HUES48 (cell line): Measurements from ENCODE around the gene INTS1.

Experiments used
- H3K27ac ChIP-seq: one replicate; pipeline ENCODE4 v1.7.0; 2013; ENCODE audit warnings: low read depth, low read length, inconsistent platforms
- H3K27me3 ChIP-seq: 2 replicates; pipeline ENCODE4 v1.6.1; 2013; ENCODE audit warnings: mild to moderate bottlenecking, low read length; ENCODE audit not compliant: control insufficient read depth, insufficient read depth
- H3K36me3 ChIP-seq: 2 replicates; pipeline ENCODE4 v1.6.1; 2013; ENCODE audit warnings: low read length; ENCODE audit not compliant: control insufficient read depth, insufficient read depth
- H3K4me1 ChIP-seq: 2 replicates; pipeline ENCODE4 v1.6.1; 2013; ENCODE audit warnings: mild to moderate bottlenecking, low read length; ENCODE audit not compliant: control insufficient read depth, insufficient read depth
- H3K4me3 ChIP-seq: 2 replicates; pipeline ENCODE4 v1.5.1; 2013; ENCODE audit warnings: mild to moderate bottlenecking, low read depth, low read length
- H3K9ac ChIP-seq: 2 replicates; pipeline ENCODE4 v1.6.1; 2013; ENCODE audit warnings: mild to moderate bottlenecking, low read depth, low read length, moderate library complexity
- H3K9me3 ChIP-seq: 2 replicates; pipeline ENCODE4 v1.6.1; 2013; ENCODE audit warnings: low read length; ENCODE audit not compliant: control insufficient read depth, insufficient read depth

INTS1 gene

GRCh38 chr7:1546909-1547776 is 43.0 kb upstream of the INTS1 start:
- no peak overlapping the region for H3K9ac ChIP-seq
- H3K27ac ChIP-seq, result no peak overlapping the region
- 0 out of 2 replicates have a peak, but pooled peaks cover 6% of the 10 kb centered on the region for H3K36me3 ChIP-seq
- H3K27me3 ChIP-seq, result no peaks in the 10 kb centered on the region
- no peaks in the 10 kb centered on the region for H3K9me3 ChIP-seq
- H3K4me1 ChIP-seq, result no peaks in the 10 kb centered on the region
- H3K4me3 ChIP-seq, result no peak overlapping the region

DNA sequence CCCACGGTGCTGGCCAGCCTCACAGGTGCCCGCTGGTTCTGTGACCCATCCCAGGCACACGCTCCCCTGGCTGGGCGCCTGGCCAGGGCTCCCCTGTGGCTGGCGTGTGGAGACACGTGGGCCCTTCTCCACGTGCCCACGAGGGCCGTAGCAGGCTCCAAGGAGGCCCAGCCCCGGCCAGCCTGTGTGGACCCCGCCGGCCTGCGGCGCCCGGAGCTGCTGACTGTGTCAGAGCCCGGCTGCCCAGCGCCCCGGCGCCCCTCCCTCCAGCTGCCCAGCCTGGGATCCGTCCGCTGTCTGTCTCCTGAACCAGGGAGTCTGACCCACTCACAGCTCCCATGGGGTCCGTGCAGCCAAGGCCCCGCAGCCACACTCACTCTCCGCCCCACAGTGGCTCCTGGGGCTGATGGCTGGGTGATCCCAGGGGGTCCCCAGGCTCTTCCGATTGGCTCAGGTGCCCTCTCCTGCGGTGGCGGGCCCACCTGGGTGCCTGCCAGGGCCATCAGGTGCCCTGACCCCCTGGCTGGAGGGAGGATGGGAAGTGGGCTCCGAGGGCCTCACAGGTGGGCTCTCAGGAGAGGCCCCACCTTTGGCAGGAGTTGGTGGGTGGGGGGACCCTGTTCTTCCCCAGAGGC is 42.2 kb upstream of the INTS1 start:
- H3K27ac ChIP-seq, result no peak overlapping the region
- H3K4me3 ChIP-seq, result no peak overlapping the region
- no peaks in the 10 kb centered on the region for H3K4me1 ChIP-seq
- H3K9me3 ChIP-seq, result no peaks in the 10 kb centered on the region
- peaks cover 11% of the 10 kb centered on the region for H3K36me3 ChIP-seq
- H3K27me3 ChIP-seq, result no peaks in the 10 kb centered on the region
- no peak overlapping the region for H3K9ac ChIP-seq

- H3K27me3 ChIP-seq, result no peaks in the 10 kb centered on the region
- no peak overlapping the region for H3K27ac ChIP-seq
- peaks cover 19% of the 10 kb centered on the region for H3K36me3 ChIP-seq
- H3K9ac ChIP-seq, result no peak overlapping the region
- no peaks in the 10 kb centered on the region for H3K9me3 ChIP-seq
- H3K4me1 ChIP-seq, result no peaks in the 10 kb centered on the region
- no peak overlapping the region for H3K4me3 ChIP-seq
Measured at GRCh38 chr7:1545417-1546246, 41.4 kb upstream of the INTS1 start.

DNA sequence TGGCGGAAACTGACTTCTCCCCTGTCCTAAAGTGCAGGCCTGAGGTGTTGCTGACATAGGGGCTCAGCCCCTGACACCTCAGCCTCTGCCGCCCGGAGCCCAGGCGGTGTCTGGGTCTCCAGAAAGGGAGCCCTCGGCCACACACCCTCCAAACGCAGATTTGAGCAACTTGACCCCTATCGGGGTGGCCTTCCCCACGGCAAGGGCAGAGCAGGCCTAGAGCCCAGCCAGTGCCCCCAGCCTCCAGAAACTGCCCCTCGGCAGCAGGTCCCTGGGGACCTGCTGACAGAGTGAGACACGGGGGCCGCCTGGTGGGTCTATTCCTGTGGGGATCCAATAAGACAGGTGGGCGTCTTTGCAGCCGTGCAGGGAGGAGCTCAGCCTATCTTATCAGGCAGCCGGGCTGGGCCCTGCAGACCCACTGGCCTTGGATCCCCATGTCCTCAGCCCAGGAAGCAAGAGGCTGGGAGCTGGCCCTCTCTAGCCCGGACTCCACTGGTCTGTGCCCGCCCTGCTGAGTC is 40.8 kb upstream of the INTS1 start:
- peaks cover 24% of the 10 kb centered on the region for H3K36me3 ChIP-seq
- H3K9ac ChIP-seq, result no peak overlapping the region
- H3K4me3 ChIP-seq, result no peak overlapping the region
- no peak overlapping the region for H3K27ac ChIP-seq
- no peaks in the 10 kb centered on the region for H3K27me3 ChIP-seq
- H3K4me1 ChIP-seq, result no peaks in the 10 kb centered on the region
- H3K9me3 ChIP-seq, result no peaks in the 10 kb centered on the region

- H3K9ac ChIP-seq, result no peak overlapping the region
- H3K4me3 ChIP-seq, result no peak overlapping the region
- no peaks in the 10 kb centered on the region for H3K4me1 ChIP-seq
- peaks cover 30% of the 10 kb centered on the region for H3K36me3 ChIP-seq
- no peaks in the 10 kb centered on the region for H3K27me3 ChIP-seq
- H3K9me3 ChIP-seq, result no peaks in the 10 kb centered on the region
- H3K27ac ChIP-seq, result no peak overlapping the region
Measured at GRCh38 chr7:1544178-1544895, 40.1 kb upstream of the INTS1 start.

- Histone ChIP-seq H3K4me1 (no peaks in the 10 kb centered on the region), H3K36me3 (peaks cover 31% of the 10 kb centered on the region), H3K9ac (no peak overlapping the region), H3K4me3 (no peak overlapping the region), H3K9me3 (no peaks in the 10 kb centered on the region), H3K27me3 (no peaks in the 10 kb centered on the region), H3K27ac (no peak overlapping the region)
Measured at GRCh38 chr7:1543826-1544177, 39.6 kb upstream of the INTS1 start.

GRCh38 chr7:1542841-1543747 is 38.9 kb upstream of the INTS1 start:
- no peaks in the 10 kb centered on the region for H3K27me3 ChIP-seq
- H3K4me3 ChIP-seq, result no peak overlapping the region
- no peak overlapping the region for H3K27ac ChIP-seq
- H3K4me1 ChIP-seq, result no peaks in the 10 kb centered on the region
- no peaks in the 10 kb centered on the region for H3K9me3 ChIP-seq
- H3K36me3 ChIP-seq, result peaks cover 31% of the 10 kb centered on the region
- no peak overlapping the region for H3K9ac ChIP-seq

- H3K27ac ChIP-seq, result no peak overlapping the region
- H3K9ac ChIP-seq, result no peak overlapping the region
Measured at GRCh38 chr7:1542329-1542728, 38.1 kb upstream of the INTS1 start.

DNA sequence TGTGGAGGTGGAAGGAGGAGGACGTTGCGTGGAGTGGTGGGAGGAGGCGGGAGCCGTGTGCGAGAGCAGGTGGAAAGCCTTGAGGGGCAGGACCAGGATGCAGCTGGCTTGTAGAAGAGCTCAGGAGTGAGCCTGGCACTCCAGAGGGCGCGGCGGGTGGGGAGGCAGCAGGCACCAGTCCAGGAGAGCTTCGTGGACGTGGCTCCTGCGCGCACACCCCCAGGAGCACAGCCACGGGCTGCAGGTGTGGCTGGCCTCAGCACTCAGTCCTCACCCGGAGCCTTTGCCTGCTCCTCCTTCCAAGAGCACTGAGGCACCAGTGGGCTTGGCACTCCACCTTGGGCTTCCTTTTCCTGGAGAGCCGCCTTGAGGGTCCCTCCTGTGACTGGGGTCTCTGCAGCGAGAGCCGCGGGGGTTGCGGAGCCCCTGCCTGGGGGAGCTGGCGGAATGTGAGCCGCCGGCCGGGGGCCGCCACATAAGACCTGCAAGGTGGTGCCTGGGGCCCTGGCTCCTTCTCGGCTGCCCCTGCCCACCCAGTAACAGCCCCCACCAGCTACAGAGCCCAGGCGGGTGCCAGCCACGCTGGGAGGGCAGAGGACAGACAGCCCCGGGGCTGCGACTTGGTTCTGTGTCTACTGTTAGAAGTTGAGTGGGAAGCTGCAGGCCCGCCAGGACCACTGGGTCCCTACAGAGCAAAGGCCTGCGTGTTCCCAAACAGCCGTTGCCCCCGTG is 37.4 kb upstream of the INTS1 start:
- Histone ChIP-seq H3K4me3 (no peak overlapping the region), H3K27ac (no peak overlapping the region), H3K9ac (no peak overlapping the region), H3K27me3 (no peaks in the 10 kb centered on the region), H3K4me1 (peaks cover 9% of the 10 kb centered on the region), H3K36me3 (peaks cover 31% of the 10 kb centered on the region), H3K9me3 (no peaks in the 10 kb centered on the region)

More at GRCh38 chr7:1542329-1542728, 38.1 kb upstream of the INTS1 start:
- Histone ChIP-seq H3K36me3 (peaks cover 31% of the 10 kb centered on the region), H3K4me1 (peaks cover 1% of the 10 kb centered on the region; the same call in 1 of the 2 replicates), H3K27me3 (no peaks in the 10 kb centered on the region), H3K9me3 (no peaks in the 10 kb centered on the region), H3K4me3 (no peak overlapping the region)
